ENCODE results near the gene EXTL1. TPM values are rescaled to one million over a fixed set of nuclear protein-coding genes. Genes with fewer than 3 reads are reported as not detected.

The EXTL1 gene
- total and polyA plus RNA-seq, 10 of the 15 experiments (the other 5 are each of a cell fraction or from before 2014, with no cell fraction given) = not detected

DNA sequence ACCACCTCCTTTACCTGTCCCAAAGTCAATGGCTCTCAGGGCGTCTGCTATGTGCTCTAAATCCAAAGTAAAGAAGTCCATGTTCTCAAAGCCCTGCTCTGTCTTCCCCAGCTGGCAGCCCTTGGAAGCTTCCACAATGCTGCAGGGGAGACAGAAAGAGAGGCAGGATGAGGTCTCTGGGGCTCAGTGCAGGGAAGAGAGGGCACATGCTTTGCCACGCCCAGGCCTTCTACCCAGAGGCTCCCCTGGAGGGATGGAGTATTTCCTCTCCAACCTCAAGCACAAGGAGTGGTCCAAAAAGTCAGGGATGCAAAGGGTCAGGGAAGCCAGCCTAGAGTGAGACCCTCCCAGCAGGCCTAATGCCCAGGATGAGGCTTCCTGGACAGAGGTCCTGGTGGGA is 35.6 kb downstream of the EXTL1 start (continued):
- TF ChIP-seq, protein P1, sequence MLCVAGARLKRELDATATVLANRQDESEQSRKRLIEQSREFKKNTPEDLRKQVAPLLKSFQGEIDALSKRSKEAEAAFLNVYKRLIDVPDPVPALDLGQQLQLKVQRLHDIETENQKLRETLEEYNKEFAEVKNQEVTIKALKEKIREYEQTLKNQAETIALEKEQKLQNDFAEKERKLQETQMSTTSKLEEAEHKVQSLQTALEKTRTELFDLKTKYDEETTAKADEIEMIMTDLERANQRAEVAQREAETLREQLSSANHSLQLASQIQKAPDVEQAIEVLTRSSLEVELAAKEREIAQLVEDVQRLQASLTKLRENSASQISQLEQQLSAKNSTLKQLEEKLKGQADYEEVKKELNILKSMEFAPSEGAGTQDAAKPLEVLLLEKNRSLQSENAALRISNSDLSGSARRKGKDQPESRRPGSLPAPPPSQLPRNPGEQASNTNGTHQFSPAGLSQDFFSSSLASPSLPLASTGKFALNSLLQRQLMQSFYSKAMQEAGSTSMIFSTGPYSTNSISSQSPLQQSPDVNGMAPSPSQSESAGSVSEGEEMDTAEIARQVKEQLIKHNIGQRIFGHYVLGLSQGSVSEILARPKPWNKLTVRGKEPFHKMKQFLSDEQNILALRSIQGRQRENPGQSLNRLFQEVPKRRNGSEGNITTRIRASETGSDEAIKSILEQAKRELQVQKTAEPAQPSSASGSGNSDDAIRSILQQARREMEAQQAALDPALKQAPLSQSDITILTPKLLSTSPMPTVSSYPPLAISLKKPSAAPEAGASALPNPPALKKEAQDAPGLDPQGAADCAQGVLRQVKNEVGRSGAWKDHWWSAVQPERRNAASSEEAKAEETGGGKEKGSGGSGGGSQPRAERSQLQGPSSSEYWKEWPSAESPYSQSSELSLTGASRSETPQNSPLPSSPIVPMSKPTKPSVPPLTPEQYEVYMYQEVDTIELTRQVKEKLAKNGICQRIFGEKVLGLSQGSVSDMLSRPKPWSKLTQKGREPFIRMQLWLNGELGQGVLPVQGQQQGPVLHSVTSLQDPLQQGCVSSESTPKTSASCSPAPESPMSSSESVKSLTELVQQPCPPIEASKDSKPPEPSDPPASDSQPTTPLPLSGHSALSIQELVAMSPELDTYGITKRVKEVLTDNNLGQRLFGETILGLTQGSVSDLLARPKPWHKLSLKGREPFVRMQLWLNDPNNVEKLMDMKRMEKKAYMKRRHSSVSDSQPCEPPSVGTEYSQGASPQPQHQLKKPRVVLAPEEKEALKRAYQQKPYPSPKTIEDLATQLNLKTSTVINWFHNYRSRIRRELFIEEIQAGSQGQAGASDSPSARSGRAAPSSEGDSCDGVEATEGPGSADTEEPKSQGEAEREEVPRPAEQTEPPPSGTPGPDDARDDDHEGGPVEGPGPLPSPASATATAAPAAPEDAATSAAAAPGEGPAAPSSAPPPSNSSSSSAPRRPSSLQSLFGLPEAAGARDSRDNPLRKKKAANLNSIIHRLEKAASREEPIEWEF (IDR thresholded peaks at IDR 0.05; ENCODE audit: insufficient replicate concordance, low read depth, low read length) = no peak

- no TSS peak for BruUV-seq (replicated peaks)
- ChIA-PET CTCF (interaction anchor here (0.9 to 1.1 kb wide), 3 partner anchors 23 to 359 kb away, joined by 3 read pairs; no protein-coding TSS in a partner anchor), POLR2A (interaction anchor here (0.5 to 0.7 kb wide), 2 partner anchors 843 to 1626 kb away, joined by 4 read pairs; no protein-coding TSS in a partner anchor), SMC1A (ENCODE audit: uncharacterized antibody, unreplicated experiment) (no interaction called here), RAD21 (ENCODE audit: unreplicated experiment) (no interaction called here)
- Histone ChIP-seq H3K9me3 (replicated peaks; ENCODE audit: control insufficient read depth, insufficient read depth, low read length) (no peaks in the 10 kb centered on the region), H3K79me2 (ENCODE audit: control insufficient read depth, insufficient read depth, low read length) (no peaks in the 10 kb centered on the region), H2AFZ (ENCODE audit: control insufficient read depth, low read depth, low read length) (no peak overlapping the region), H3K27ac (ENCODE audit: control insufficient read depth, insufficient read depth) (no peak overlapping the region), H3K36me3 (ENCODE audit: control insufficient read depth in 2 of 2, insufficient read depth in 2 of 2, low read length in 1 of 2) (no peaks in the 10 kb centered on the region), H3K27me3 (replicated peaks in 1 of 2; ENCODE audit: control insufficient read depth in 2 of 2, insufficient read depth in 2 of 2, low read length in 1 of 2) (peaks cover 2 to 5% of the 10 kb centered on the region in 2 experiments; a peak in 3 of 4 replicates), H4K20me1 (ENCODE audit: control insufficient read depth, insufficient read depth) (no peaks in the 10 kb centered on the region), H3K4me2 (ENCODE audit: control insufficient read depth, insufficient read depth) (no peak overlapping the region), H3K9ac (ENCODE audit: control insufficient read depth, insufficient read depth, low read length) (no peak overlapping the region), H3K4me1 (ENCODE audit: control insufficient read depth, insufficient read depth, low read length) (no peaks in the 10 kb centered on the region), H3K4me3 (no peak overlapping the region)
- intact Hi-C loops (cut with micrococcal nuclease; ENCODE audit: unreplicated experiment) = no loop called here
- FAIRE-seq = no peak
- 6% methylated on average over 5 of the region's 5 CpGs for WGBS (ENCODE audit: insufficient coverage, insufficient replicate concordance, low lambda C conversion rate, missing lambda C conversion rate)
- no peak for ATAC-seq
- DNase-seq (ENCODE audit: low read depth, low spot score) = no peak
- in situ Hi-C loops (cut with MboI) = no loop called here
- TF ChIP-seq, protein P2, sequence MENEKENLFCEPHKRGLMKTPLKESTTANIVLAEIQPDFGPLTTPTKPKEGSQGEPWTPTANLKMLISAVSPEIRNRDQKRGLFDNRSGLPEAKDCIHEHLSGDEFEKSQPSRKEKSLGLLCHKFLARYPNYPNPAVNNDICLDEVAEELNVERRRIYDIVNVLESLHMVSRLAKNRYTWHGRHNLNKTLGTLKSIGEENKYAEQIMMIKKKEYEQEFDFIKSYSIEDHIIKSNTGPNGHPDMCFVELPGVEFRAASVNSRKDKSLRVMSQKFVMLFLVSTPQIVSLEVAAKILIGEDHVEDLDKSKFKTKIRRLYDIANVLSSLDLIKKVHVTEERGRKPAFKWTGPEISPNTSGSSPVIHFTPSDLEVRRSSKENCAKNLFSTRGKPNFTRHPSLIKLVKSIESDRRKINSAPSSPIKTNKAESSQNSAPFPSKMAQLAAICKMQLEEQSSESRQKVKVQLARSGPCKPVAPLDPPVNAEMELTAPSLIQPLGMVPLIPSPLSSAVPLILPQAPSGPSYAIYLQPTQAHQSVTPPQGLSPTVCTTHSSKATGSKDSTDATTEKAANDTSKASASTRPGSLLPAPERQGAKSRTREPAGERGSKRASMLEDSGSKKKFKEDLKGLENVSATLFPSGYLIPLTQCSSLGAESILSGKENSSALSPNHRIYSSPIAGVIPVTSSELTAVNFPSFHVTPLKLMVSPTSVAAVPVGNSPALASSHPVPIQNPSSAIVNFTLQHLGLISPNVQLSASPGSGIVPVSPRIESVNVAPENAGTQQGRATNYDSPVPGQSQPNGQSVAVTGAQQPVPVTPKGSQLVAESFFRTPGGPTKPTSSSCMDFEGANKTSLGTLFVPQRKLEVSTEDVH (IDR thresholded peaks at IDR 0.05; ENCODE audit: low read depth, partially characterized antibody) = no peak
- TF ChIP-seq CBX5 (IDR thresholded peaks at IDR 0.05; ENCODE audit: low read depth) (no peak), ZNF622 (IDR thresholded peaks at IDR 0.05) (no peak), BACH1 (IDR thresholded peaks at IDR 0.05; ENCODE audit: borderline replicate concordance) (no peak), EGR1 (IDR thresholded peaks at IDR 0.05; ENCODE audit: borderline replicate concordance in 1 of 2, low read depth in 2 of 2, low read length in 2 of 2) (no peak), HDAC2 (IDR thresholded peaks at IDR 0.05) (no peak), RAD51 (IDR thresholded peaks at IDR 0.05) (no peak), SRF (IDR thresholded peaks at IDR 0.05; ENCODE audit: low read depth in 2 of 2, low read length in 2 of 2) (no peak), TARDBP (IDR thresholded peaks at IDR 0.05; ENCODE audit: borderline replicate concordance) (no peak)
- TF ChIP-seq, protein P3, sequence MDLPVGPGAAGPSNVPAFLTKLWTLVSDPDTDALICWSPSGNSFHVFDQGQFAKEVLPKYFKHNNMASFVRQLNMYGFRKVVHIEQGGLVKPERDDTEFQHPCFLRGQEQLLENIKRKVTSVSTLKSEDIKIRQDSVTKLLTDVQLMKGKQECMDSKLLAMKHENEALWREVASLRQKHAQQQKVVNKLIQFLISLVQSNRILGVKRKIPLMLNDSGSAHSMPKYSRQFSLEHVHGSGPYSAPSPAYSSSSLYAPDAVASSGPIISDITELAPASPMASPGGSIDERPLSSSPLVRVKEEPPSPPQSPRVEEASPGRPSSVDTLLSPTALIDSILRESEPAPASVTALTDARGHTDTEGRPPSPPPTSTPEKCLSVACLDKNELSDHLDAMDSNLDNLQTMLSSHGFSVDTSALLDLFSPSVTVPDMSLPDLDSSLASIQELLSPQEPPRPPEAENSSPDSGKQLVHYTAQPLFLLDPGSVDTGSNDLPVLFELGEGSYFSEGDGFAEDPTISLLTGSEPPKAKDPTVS (IDR thresholded peaks at IDR 0.05; ENCODE audit: low read depth, low read length) = no peak
Measured at GRCh38 chr1:26058052-26058595, 36.5 kb downstream of the EXTL1 start.

All from GM12878 (cell line).